GM12878 (cell line): ENCODE measurements around the gene ZNF552. TPM values are rescaled to one million over a fixed set of nuclear protein-coding genes. Genes with fewer than 3 reads are reported as not detected.

Experiments
- ATF2 ChIP-seq: IDR thresholded peaks from 2 replicates; pipeline ENCODE4 v1.6.1; 2012; ENCODE audit warnings: low read length, inconsistent platforms
- CBFB ChIP-seq: IDR thresholded peaks from 2 replicates; pipeline ENCODE4 v1.6.1; 2016; ENCODE audit warnings: antibody characterized with exemption, low read depth
- CBX3 ChIP-seq: fragments of 200-600 bp; sonication (generic); IDR thresholded peaks from 2 replicates; pipeline ENCODE4 v1.6.1; 2016; ENCODE audit warnings: low read depth, borderline replicate concordance
- CHD1 ChIP-seq: IDR thresholded peaks from 2 replicates; pipeline ENCODE4 v1.6.1; 2012; ENCODE audit warnings: low read depth, low read length, improper control_type of control experiment
- CTCF ChIP-seq, 3 experiments: IDR thresholded peaks in 2 of 3; conservative IDR thresholded peaks in 1 of 3; 2 replicates each; pipeline ENCODE4 v1.5.1; 2011; ENCODE audit warnings: low read depth in 3 of 3, low read length in 3 of 3, mild to moderate bottlenecking in 3 of 3, control low read depth in 2 of 3, moderate library complexity in 2 of 3, inconsistent platforms in 1 of 3, mixed read lengths in 1 of 3; ENCODE audit not compliant: control insufficient read depth in 2 of 3, insufficient read depth in 1 of 3; ENCODE audit errors: extremely low read depth in 1 of 3
- E2F4 ChIP-seq: IDR thresholded peaks from 2 replicates; pipeline ENCODE4 v1.6.1; 2012; ENCODE audit warnings: low read depth, low read length, improper control_type of control experiment
- ELK1 ChIP-seq: IDR thresholded peaks from 2 replicates; pipeline ENCODE4 v1.6.1; 2012; ENCODE audit warnings: low read depth, low read length, improper control_type of control experiment
- EZH2 ChIP-seq: IDR thresholded peaks from 2 replicates; pipeline ENCODE4 v1.6.1; 2012; ENCODE audit warnings: low read depth, mild to moderate bottlenecking, control low read depth, inconsistent platforms, low read length, borderline replicate concordance; ENCODE audit not compliant: control insufficient read depth
- GABPA ChIP-seq: IDR thresholded peaks from 2 replicates; pipeline ENCODE4 v1.6.1; 2014; ENCODE audit warnings: antibody characterized with exemption, low read depth, mild to moderate bottlenecking, inconsistent platforms
- GATAD2B ChIP-seq: fragments of 450-650 bp; conservative IDR thresholded peaks from 2 replicates; pipeline ENCODE4 v1.6.1; 2017; ENCODE audit warnings: low read depth, mild to moderate bottlenecking, moderate library complexity
- HDAC6 ChIP-seq: fragments of 200-600 bp; sonication (generic); IDR thresholded peaks from one replicate; pipeline ENCODE4 v1.8.0; 2017; ENCODE audit warnings: antibody characterized with exemption; ENCODE audit not compliant: unreplicated experiment
- JUNB ChIP-seq: IDR thresholded peaks from 2 replicates; pipeline ENCODE4 v1.6.1; 2016; ENCODE audit warnings: antibody characterized with exemption, mild to moderate bottlenecking
- JUND ChIP-seq: IDR thresholded peaks from 2 replicates; pipeline ENCODE4 v1.6.1; 2012; ENCODE audit warnings: low read depth, mild to moderate bottlenecking, low read length, improper control_type of control experiment, moderate library complexity
- LARP7 ChIP-seq: fragments of 450-650 bp; IDR thresholded peaks from 2 replicates; pipeline ENCODE4 v1.6.1; 2017; ENCODE audit warnings: mild to moderate bottlenecking
- MYC ChIP-seq: IDR thresholded peaks from 2 replicates; pipeline ENCODE4 v1.6.1; 2011; ENCODE audit warnings: mild to moderate bottlenecking, low read length, moderate library complexity, inconsistent platforms; ENCODE audit not compliant: insufficient read depth, insufficient replicate concordance, insufficient read length, severe bottlenecking
- NR2C2 ChIP-seq: IDR thresholded peaks from 2 replicates; pipeline ENCODE4 v1.6.1; 2011; ENCODE audit warnings: borderline replicate concordance, low read depth; ENCODE audit not compliant: control insufficient read depth, insufficient read length
- POLR2AphosphoS2 ChIP-seq: IDR thresholded peaks from 2 replicates; pipeline ENCODE4 v1.6.1; 2011; ENCODE audit warnings: low read depth, mild to moderate bottlenecking, low read length, improper control_type of control experiment, moderate library complexity
- POU2F2 ChIP-seq: IDR thresholded peaks from 3 replicates; pipeline ENCODE4 v1.6.1; 2011; ENCODE audit warnings: low read depth, mild to moderate bottlenecking, low read length, borderline replicate concordance
- RBBP5 ChIP-seq: fragments of 200-600 bp; sonication (generic); conservative IDR thresholded peaks from 2 replicates; pipeline ENCODE4 v1.6.1; 2016
- RUNX3 ChIP-seq: IDR thresholded peaks from 2 replicates; pipeline ENCODE4 v1.6.1; 2012; ENCODE audit warnings: low read length, inconsistent platforms
- STAT3 ChIP-seq: IDR thresholded peaks from 2 replicates; pipeline ENCODE4 v1.6.1; 2011; ENCODE audit warnings: low read depth, low read length, improper control_type of control experiment
- USF1 ChIP-seq: IDR thresholded peaks from 2 replicates; pipeline ENCODE4 v1.6.1; 2011; ENCODE audit warnings: borderline replicate concordance, low read depth, mild to moderate bottlenecking, moderate library complexity, mixed read lengths, low read length; ENCODE audit not compliant: insufficient read depth; ENCODE audit errors: extremely low read length
- YBX1 ChIP-seq: fragments of 450-650 bp; IDR thresholded peaks from 2 replicates; pipeline ENCODE4 v1.6.1; 2016; ENCODE audit warnings: antibody characterized with exemption
- YY1 ChIP-seq: IDR thresholded peaks from 2 replicates; pipeline ENCODE4 v1.6.1; 2011; ENCODE audit warnings: low read depth, mild to moderate bottlenecking, low read length
- ZNF24 ChIP-seq: fragments of 450-650 bp; IDR thresholded peaks from 2 replicates; pipeline ENCODE4 v1.6.1; 2017; ENCODE audit warnings: antibody characterized with exemption, mild to moderate bottlenecking
- polyA plus RNA-seq, 11 experiments: library from polyadenylated mRNA; depleted of rRNA in 4 of 11; unstranded in 6 of 11; stranded (reverse) in 5 of 11; fragments of >200 nt; fragmentation: Nextera tagmentation in 4 of 11; fragmentation: Illumina TruSeq in 1 of 11; extraction: Ambion mirVana in 4 of 11; extraction: Trizol in 1 of 11; gene quantifications; 1 replicate in 1 of 11; 2 replicates in 10 of 11; pipeline versions ENCODE4 v1.2.1 to v1.2.3, GENCODE V29; 2011 to 2016; ENCODE audit warnings: inconsistent platforms in 2 of 11, missing spikeins in 2 of 11, low read depth in 1 of 11
- total RNA-seq, 4 experiments: library from RNA; depleted of rRNA in 3 of 4; stranded (reverse); fragments of >200 nt in 3 of 4; fragmentation: Illumina TruSeq in 1 of 4; extraction: Trizol in 1 of 4; gene quantifications; 2 replicates each; pipeline versions ENCODE4 v1.2.1 to v1.2.3, GENCODE V29; 2013 to 2021

ZNF552 gene
- total and polyA plus RNA-seq, 10 of the 15 experiments (the other 5 are each of a cell fraction or from before 2014, with no cell fraction given) = 3.6 to 13.3 (median 8.0) TPM

GRCh38 chr19:57814505-57815246 lies at the start of gene ZNF552 (continued):
- peak; percentile 51; the same call in 1 of the 2 replicates for TF ChIP-seq GATAD2B
- TF ChIP-seq YBX1 = no peak
- peak; percentile 88 for TF ChIP-seq POLR2AphosphoS2
- TF ChIP-seq NR2C2 = no peak
- no peak for TF ChIP-seq STAT3
- TF ChIP-seq USF1 = peak; percentile 35
- TF ChIP-seq E2F4 = no peak
- peak; percentile 89 for TF ChIP-seq GABPA
- no peak for TF ChIP-seq ELK1
- TF ChIP-seq JUND = peak; percentile 75; the same call in 1 of the 2 replicates
- TF ChIP-seq LARP7 = peak; percentile 66
- TF ChIP-seq CBFB = no peak
- TF ChIP-seq CBX3 = no peak
- TF ChIP-seq POU2F2 = 0 out of 3 replicates have a peak, but pooled peaks have one; percentile 10
- TF ChIP-seq CTCF (IDR thresholded peaks at IDR 0.05 in 2 of 3, conservative IDR thresholded peaks at IDR 0.05 in 1 of 3; ENCODE audit: control insufficient read depth in 2 of 3, extremely low read depth in 1 of 3, insufficient read depth in 1 of 3, low read depth in 3 of 3, low read length in 3 of 3) = no peak
- TF ChIP-seq MYC = no peak
- no peak for TF ChIP-seq ATF2
- TF ChIP-seq ZNF24 = no peak
- TF ChIP-seq HDAC6 = no peak
- TF ChIP-seq CHD1 = peak; percentile 89; the same call in 1 of the 2 replicates
- no peak for TF ChIP-seq RBBP5
- no peak for TF ChIP-seq JUNB
- TF ChIP-seq YY1 = peak; percentile 88
- TF ChIP-seq EZH2 = no peak
- TF ChIP-seq RUNX3 = peak; percentile 11; the same call in 1 of the 2 replicates
